Measurements from ENCODE around the gene TMEM121B.

GRCh38 chr22:17137861-17138425, 16.8 kb upstream of the TMEM121B start:
- no peak for TF ChIP-seq POLR2A (IDR thresholded peaks at IDR 0.05)
- TF ChIP-seq CTCF (IDR thresholded peaks at IDR 0.05) = no peak
- TF ChIP-seq EP300 (IDR thresholded peaks at IDR 0.05) = no peak
- TF ChIP-seq POLR2AphosphoS5 (IDR thresholded peaks at IDR 0.05) = no peak

Data from suprapubic skin (tissue), 4 donors.